ENCODE results near the gene PET117.
"Not testable (repeated sequence)": the region's sequence is repeated elsewhere in the genome, so short reads cannot be mapped to it uniquely, and the experiment has no call there.

PET117 gene

DNA sequence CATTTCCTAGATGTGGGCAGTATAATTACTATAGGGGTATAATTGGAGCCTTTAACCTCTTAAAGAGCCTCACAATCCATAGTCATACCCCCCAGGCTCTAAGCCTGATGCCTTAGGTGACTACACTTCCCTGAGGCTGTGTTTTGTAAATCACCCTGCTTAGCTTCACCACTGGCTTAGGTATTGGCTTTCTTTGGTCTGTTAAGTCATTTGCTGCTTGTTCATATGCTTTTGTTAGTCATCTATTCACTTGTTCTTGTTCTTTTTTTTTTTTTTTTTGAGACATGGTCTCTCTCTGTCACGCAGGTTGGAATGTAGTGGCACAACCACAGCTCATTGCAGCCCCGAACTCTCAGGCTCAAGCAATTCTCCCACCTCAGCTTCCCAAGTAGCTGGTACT is 26.7 kb downstream of the PET117 start:
- DNase-seq (ENCODE audit: low spot score), result no peak

DNA sequence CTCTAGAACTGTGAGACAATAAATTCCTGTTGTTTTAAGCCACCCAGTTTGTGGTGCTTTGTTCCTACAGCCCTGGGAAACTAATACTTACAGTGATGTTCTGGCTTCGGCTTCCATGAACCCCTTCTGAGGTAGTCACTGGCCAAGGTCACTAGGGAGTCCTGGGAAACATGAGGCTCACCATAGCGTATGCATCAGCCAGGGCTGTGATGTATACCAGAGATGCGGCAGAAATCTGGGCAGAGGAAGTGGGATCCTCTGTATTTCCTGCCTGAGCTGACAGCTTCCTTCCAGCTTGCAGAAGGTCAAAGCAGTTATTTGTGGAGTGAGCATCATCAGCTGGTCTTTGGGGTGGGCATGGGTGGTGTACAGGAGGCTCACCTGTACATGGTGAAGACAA is 27.9 kb downstream of the PET117 start:
- no peak for DNase-seq (ENCODE audit: low spot score)

DNA sequence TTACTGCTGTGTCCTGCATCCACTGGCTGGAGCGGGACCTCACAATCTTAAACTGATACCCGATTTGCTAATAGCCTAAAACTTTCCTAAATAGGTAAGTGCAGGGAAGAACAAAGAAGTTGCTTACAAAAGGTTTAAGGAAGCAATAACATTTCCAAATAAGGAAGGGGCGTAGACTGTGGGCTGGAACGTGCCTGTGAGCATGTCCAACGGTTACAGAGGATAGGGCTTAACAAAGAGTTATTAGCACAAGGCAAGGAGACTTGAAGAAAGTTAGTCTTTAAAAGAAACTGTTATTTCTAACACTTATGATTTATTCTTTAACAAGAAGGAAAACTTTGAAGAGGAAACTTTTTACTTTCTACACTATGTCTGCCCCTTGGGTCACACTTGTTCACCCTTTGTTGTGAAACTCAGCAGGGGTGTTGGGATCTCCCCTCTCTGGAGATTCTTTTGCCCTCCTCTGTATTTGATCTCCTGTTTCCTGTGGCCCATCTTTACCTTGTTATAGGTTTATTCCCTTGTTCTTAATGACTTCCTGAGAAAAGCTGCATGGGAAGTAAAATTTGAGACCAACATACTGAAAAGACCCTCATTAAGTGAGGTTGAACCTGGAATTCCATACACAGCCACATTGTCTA is 28.7 kb downstream of the PET117 start:
- DNase-seq (ENCODE audit: low spot score), result no peak

DNA sequence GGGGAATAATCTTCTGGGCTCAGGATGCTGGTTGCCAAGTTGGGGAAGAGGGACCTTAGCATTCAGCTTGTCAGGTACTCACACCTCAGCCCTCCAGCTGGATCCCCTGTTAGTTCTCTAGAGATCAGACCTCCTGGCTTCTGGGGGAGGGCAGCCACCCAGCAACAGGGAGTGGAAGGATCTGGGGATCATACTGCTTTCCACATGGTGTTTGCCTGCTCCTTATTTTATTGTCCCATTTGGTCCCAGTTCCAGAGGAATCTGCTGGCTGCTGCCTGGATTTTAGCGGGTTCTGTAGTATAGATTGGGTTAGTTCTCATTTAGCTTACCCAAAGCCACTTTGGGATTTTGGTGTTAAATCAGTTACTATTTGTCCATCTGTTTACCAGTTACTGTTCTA is 29.3 kb downstream of the PET117 start:
- DNase-seq (ENCODE audit: low spot score), result no peak

DNA sequence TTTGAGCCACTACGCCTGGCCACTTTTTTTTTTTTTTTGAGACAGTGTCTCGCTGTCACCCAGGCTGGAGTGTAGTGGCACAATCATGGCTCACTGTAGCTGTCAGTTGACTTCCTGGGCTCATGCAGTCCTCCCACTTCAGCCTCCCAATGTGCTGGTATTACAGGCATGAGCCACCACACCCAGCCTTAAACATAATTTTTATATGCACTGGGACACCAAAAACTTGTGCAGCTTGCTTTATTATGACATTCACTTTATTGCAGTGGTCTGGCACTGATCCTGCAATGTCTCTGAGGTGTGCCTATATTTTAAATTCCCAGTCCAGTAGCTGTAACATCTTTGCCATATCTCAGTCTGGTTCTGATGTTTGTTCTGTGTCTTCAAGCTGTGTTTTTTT is 34.7 kb downstream of the PET117 start:
- no peak for DNase-seq (ENCODE audit: low spot score)

DNA sequence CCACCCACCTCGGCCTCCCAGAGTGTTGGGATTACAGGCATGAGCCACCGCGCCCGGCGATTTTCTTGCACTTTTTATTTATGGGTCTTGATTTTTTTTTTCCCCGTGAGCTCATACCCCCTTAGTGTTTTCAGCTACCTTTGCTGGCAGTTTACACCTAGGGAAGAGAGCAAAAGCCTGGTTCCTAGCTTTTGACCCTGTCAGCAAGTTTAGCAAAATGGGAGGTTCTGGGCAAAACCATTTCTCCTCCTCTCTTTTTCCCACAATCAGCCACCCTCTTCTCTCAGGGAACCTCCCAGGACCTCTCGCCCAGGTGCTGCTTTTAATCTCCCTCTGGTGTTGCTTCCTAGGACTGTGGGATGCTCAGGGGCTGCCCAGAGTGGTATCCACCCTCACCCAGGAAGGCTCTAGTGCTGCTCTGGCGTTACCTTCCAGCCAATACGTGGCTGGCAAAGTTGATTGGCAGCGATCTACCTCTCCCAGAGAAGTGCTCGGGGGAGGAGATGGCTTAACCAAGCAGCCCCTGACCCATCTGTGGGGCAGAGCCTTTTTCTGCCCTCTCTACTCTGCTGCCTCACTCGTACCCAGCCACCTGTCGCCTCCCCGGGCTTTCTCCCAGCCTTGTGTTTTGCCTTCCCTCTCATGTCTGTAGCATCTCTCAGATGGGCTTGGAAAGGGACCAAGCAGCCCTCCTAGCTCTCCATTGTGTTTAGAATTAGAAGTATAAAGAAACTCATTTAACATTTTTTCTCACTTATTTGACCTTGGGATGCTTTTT is 37.4 kb downstream of the PET117 start:
- no peak for DNase-seq (ENCODE audit: low spot score)

DNA sequence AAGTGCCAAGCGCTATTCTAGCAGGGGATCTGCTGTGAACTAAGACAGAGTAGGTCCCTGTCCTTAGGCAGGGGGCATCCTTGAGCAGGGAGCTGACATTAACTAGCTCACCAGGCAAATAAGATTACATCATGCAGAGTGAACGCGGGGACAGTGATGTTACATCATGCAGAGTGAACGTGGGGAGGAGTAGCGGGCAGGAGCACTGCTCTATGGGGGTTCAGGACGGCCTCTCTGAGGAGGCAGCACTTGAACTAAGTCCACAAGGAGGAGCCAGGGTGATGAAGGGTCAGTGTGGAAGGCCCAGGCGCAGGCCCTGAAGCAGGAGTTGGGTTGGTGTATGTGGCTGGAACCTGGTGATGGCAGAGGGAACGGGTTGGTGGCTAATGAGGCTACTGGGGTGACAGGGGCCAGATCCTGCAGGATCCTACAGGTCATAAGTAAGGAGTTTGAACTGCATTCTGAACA is 38.7 kb downstream of the PET117 start:
- no peak for DNase-seq (ENCODE audit: low spot score)

DNA sequence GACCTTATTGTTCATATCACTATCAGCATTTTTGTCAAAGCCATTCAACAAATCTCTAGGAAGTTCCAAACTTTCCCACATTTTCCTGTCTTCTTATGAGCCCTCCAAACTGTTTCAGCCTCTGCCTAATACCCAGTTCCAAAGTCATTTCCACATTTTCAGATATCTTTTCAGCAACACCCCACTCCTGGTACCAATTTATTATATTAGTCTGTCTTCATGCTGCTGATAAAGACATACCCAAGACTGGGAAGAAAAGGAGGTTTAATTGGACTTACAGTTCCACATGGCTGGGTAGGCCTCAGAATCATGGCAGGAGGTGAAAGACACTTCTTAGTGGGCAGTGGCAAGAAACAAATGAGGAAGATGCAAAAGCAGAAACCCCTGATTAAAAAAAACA is 42.7 kb downstream of the PET117 start:
- DNase-seq (ENCODE audit: low spot score), result not testable (repeated sequence)

DNA sequence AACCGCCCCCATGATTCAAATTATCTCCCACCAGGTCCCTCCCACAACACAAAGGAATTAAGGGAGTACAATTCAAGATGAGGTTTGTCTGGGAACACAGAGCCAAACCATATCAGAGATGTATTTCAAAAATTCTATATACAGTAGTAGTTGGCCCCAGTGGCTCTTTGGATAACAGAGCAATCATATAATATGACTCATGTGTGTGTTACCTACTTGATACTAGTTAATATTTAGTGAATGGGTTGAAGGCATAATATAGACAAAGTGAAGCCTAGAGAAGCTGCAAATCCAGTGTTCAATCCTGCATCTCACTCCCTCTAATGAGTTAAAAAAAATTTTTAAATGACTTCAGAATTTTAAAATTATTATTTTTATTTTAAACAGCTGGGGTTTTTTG is 43.2 kb downstream of the PET117 start:
- no peak for DNase-seq (ENCODE audit: low spot score)

DNA sequence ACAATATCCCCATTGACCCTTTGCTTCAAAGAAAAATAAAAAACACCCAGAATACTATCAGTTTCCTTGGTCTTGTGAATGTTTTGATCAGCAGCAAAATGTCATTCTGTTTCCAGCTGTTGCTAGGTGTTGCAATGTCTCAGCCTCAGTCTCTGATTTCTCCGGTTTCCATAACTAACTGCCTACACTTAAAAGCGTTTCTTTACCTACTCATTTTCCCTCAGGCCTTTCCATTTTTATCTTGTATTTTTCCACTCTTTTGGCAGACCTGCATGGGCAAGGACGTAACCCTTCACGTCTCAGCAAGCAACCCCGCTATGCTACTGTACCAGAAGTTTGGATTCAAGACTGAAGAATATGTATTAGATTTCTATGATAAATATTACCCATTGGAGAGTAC is 49.4 kb downstream of the PET117 start:
- DNase-seq (ENCODE audit: low spot score), result no peak

DNA sequence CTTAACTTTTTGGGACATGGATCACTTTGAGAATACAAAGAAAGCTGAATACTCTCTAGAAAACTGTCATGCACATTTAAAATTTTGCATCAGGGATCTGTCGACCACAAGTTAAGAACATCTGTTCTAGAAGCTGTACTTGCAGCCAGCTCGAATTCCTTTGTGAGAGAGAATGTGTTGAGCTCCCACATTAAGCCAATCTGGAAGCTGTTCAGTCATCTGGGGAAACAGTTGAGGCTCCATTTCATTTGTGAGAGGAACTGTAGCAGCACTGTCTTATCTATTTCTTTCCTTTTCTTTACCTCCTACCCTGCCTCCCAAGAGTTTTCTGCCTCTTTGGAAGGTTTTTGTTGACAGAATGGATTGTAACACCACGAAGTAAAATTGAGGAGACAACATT is 50.8 kb downstream of the PET117 start:
- no peak for DNase-seq (ENCODE audit: low spot score)

DNA sequence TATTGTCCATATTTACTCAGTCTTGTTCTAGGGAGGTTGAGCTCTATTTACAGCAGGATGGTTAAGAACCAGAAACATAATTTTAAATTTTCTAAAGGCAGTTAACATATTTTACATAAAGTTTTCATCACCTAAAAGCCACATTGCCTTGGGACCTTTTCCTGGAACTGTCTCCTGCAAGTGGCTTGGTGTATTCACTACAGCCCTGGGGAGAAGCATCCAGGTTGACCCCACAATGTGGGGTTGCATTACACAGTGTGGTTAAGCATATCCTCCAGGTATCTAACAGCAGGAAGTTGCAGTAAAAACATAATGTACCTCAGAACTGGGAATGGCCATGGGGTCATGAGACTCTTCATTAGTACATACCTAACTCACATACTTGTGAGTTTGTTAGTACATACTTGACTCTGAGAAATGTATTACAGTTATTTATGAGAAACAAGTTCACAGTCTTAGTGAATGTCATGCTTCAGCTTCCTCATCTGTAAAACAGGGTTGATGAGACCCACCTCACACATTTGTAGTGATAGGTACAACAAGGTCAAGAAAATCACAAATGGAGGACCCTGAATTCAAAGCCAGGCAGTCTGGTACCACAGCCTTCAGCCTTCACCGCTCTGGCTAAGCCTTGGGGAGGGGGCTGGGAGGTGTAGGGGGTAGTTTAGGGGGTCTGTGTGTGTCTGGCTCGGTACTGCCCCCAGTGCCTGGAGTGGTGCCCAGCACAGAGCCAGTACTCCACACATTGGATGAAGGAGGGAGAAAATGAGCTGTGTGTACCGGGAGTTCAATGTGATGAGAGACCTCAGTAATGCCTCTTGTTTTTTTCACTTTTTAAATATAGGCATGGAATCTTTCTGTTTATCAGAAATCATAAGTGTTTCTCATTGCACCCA is 52.9 kb downstream of the PET117 start:
- DNase-seq (ENCODE audit: low spot score), result no peak

DNA sequence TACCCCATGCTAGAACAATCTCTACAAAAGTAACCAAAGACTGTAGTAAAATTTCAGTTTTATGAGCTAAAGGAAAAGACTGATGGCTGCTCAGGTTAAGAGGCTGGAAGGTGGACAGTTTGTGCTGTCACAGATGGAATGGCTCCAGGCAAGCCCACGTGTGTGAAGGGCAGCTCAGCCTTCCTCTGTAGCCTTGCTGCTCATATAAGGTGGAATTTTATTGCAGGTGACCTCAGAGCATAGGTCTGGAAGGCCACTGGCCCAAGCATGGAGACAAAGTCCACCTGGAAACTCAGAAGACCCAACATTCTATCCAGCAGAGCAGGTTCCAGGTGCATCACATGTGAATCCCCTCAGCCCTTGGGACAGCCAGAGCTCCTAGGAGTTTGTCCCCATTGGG is 53.6 kb downstream of the PET117 start:
- DNase-seq (ENCODE audit: low spot score), result no peak

Measured in hepatic stellate cell (primary cell).